GM21528 (cell line): ENCODE measurements around the gene WNK2.

Experiments used
- ATAC-seq: cut with Tn5 transposase; IDR thresholded peaks from one replicate; pipeline ENCODE4 v1.9.1; 2021; ENCODE audit warnings: mild to moderate bottlenecking, moderate library complexity; ENCODE audit not compliant: unreplicated experiment, low FRiP score

Gene WNK2

DNA sequence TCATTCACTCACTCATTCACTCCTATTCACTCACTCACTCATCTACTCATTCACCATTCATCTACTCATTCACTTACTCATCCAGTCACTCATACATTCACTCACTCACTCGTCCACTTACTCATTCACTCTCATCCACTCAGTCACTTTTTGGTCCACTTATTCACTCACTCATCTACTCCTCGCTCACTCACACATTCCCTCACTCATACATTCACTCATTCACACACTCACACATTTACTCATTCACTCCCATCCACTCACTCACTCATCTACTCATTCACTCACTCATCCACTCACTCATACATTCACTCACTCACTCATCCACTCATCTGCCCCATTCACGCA lies 27.7 kb downstream of the WNK2 start:
- ATAC-seq: no peak

DNA sequence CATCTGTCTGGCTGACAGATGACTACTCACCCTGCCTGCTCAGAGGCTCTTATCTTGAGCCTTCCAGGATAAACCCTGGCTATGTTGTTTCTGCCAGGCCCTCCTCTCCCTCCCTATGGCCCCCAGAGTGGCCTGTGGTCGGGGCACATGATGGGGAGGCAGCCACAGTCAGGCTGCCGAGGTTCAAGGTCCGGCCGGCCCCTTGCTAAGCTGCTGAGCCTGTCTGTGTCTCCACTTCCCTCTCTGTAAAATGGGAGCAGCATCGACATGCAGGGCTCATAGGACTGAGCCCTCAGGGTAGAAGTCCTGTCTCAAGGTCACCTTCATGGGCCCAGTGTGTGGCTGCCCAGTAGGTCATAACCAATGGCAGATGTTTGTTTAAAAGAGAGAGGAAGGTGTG lies 28.5 kb downstream of the WNK2 start:
- ATAC-seq: no peak

DNA sequence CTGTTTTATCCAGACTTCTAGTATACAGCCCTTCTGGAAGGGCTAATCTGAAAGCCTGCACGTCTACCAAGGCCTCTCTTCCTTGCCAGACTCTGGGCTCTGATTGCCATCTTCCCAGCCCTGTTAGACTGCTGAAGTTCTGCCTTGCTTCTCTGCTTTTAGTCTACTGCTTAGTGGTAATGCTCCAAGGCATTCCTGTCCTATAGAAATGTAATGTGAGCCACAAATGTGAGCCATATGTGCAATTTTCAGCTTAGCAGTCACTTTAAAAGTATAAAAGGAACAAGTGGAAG lies 32.1 kb downstream of the WNK2 start:
- no peak for ATAC-seq

DNA sequence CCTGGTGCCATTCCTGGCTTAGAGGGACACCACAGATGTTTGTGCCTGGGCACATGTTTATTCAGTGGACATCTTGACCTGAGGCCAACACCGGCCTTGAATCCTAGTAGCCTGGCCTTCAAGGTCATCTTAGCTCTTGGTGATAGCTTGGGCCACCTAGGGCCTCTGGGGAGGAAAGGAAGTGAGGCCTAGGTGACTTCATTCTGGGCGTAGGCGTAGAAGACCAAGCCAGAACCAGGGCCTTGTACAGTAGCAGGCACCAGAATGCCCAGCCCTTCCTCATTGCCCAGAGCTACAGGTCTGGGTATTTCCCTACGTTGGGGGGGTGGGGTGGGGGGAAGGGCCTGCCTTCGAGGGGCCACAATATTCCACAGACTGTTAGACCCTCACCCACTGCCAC lies 33.8 kb downstream of the WNK2 start:
- ATAC-seq: no peak

DNA sequence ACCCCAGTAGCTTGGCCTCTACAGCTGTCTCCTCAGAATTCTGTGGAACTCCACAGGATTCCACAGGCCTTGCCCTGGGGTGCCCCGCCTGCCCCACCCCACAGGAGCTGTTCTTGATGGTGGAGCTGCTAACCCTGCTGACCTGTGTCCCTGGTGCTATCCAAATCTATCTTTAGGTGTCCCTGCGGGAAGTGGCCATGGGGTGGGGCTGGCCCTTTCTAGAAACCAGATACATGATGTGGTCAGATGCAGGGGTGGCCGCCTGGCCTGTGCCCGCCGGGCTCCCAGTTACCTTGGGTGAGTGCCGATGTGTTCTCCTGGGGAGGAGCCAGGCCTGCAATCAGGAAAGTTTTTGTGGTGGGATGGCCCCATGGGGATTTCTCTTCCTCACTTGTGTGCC lies 34.2 kb downstream of the WNK2 start:
- ATAC-seq: no peak

DNA sequence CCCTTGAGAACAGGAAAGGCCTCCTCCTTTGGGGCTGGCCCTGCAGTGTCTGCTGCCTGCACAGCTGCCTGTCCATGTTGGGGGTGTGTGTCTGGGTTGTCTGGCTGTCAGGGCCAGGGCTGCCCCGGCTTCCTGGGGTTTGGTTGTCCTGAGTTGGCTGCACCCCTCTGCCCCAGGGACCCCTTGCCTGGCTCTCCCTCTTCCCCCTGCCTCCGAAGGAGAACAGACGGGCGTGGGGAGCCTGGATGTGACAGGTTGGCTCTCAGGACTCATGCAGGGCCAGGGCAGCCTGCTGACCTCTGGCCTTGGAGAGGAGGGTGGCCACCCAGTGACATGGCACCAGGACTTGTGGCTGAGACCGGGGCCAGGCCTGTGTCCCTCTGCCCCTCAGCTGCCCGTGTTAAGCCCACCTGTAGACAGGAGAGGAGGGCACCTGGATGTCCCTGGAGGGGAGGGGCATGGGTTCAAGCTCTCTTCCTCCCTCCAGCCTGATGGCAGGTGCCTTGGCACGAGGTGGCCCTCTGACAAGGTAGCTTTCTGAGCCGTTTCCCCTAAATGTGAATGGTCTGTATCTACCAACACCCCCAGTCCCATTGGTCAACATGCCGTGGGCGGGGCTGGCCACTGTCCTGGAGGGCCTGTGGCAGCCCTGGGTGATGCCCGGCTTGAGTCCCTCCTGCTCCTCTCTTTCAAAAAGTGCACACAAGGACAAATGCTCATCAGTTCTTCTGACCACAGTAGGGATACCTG lies 34.9 kb downstream of the WNK2 start:
- no peak for ATAC-seq

DNA sequence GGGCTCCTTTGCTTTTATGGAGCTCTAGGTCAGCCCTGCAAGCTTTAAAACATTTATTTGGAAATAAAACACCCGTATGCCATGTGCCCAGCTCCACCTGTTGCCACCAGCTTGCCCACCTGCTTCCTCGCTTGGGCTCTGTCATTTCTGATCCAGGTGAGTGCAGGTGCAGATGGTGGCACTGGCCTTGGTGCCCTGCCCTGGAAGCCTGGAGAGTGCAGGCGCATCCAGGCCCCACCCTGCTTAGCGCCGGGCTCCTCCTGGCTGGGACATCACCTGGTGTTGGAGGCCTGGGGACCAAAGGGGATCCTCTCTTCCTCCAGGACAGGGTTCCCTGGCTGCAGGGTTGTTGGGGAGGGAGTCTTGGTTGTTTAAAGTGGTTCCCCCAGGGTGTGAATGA lies 35.8 kb downstream of the WNK2 start:
- no peak for ATAC-seq

DNA sequence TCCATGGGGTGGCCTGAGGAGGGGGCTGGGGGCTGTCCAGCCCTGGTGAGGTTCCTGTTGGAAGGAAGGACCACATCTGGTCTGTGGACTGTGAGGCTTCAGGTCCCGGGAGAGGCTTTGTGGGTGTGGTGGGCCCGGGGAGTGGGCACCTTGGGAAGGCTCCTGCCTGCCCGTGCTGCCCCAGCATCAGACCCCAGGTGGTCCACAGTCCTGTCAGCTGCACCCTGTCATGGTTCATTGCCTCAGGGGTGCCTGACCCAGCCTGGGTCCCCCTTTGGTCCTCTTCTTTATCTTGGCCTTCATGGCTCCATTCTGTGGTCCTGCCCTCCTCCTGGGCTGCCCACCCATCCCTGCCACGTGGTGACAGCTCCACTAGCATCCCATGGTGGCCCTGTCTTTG lies 36.7 kb downstream of the WNK2 start:
- ATAC-seq: no peak

DNA sequence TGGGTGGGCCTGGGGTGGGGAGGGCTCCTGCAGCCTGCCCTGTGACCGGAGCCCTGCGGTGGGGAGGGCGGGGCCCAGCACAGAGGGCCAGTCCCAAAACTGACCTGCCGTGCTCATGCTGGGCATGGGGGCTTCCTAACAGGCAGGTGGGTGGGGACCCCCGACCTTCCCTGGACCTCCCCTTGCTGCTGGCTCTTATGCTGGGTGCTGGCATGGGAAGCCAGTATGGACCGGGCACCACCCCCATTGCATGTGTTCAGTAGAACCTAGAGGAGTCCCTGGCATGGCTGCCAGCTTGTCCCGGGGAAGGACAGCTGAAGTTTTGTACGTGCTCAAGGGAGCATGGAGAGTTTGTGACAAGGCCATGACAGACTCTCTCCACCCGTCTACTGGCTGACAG lies 37.1 kb downstream of the WNK2 start:
- ATAC-seq: no peak

DNA sequence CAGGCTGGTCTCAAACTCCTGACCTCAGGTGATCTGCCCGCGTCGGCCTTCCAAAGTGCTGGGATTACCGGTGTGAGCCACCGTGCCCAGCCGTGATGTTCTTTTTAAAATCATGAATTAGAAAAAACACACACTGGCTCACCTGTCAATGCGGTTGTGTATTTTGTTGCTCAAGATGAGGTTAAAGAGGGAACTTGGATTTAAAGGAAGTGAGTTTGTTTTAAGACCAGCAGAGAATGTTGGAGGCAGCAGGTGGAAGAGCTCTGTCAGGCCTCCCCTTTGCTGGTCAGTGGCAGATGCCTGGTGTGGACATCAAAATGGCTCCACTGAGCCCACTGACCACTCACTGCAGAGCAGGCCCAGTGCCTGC lies 38.9 kb downstream of the WNK2 start:
- ATAC-seq: no peak

DNA sequence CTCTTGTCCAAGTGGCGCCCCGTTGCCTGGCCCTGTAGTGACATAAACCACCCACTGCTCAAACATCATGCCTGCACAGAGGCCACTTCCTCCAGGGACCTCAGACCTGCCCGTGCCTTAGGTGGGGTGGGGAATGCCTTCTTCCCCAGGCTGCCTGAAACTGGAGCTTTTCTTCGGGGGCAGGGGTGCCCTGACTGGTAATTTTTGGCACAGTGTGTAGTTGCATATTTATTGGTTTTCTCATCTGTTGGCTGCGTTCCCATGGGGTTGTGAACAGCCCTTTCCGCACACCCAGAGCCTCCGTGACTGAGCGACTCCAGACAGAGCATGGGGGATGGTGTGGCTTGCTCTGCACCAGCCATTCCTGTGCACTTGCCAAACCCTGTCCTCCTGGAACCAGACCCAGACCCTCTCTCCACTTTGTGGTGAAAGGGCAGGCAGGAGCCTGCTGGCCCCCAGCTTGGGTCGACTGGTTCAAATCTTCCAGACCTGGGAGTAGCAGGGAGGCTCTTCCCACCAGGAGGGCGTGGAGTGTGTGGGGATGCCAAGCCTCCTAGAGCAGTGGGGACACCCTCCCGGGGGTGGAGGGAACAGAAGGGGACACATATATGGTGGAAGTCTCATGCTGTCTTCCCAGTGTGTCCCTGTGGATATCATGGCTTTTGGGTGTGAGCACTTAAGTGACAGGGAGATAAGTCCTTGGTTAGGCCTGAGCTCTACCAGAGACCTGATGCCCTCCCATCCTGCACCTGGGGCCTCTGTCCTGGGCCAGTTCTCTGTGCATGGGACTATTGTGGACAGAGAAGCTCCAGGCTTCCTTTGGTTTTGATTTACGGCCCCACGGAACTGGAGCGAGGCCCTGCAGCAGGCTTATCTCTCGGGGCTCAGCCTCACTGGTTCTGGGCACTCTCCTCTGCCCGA lies 39.6 kb downstream of the WNK2 start:
- ATAC-seq: no peak

DNA sequence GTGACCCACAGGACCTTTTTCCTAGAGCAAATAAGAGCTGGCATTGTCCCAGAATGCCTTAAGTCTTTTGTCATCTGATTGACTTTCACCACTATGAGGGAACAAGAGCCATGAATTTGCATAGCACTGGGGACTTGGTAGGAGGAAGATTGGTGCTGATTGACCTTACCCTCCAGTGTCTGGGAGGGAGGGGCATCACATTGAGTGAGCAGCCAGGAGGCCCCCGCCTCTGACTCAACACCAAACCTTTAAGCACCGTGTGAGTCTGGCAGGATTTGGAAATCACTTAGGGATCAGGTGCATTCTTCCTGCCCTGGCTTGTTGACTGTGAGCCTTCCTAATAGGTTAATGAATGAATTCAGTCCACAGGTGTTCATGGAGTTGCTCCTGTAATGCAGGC lies 40.7 kb downstream of the WNK2 start:
- no peak for ATAC-seq

DNA sequence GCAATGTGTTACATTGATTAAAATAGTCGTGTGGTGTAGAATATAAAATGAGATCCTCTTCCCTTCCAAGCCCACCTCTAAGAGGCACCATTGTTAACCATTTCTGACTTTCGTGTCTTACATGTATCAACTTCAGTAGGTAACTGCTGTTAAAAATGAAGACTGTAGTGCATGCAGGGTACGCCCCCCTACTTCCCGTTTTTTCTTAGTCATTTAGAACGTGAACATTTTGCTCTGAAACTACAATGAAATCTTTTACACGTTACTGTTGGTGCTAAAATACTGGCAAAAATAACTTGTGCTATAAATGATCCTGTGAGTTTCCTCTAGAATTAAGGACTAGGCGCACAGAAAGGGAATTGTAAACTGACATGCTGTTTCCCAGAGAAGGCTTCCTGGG lies 41.5 kb downstream of the WNK2 start:
- ATAC-seq: no peak

DNA sequence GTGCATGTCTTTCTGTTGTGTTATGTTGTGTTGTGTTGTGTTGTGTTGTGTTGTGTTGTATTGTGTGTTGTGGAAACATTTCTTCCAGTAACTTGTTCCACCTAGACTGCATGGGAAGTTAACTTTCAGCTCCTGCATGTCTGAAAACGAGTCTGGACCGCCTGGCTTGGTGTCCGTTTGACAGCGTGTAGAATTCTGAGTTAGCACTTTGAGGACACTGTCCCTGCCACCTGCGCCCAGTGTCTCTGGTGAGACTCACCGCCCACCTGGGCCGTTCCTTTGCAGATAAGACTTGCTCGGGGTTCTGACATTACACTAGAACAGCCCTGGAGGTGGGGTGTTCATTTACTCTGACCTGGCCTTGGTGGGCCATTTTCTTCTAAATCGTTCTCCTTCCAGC lies 42.0 kb downstream of the WNK2 start:
- ATAC-seq: no peak

DNA sequence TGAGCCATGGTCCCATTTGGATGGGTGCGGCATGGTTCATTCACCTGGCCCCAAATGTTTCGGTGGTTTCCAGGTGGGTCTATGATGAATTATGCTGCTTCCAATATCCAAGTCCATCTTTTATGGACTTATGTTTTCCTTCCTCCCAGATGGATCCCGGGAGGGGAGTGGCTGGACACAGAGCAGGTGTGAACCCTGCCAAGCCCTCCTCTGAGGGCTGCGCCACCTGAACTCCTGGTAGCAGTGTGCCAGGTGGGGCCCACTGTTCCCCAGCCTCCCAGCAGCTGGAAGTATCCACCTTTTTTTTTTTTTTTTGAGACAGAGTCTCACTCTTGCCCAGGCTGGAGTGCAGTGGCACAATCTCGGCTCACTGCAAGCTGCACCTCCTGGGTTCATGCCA lies 42.9 kb downstream of the WNK2 start:
- ATAC-seq: no peak

DNA sequence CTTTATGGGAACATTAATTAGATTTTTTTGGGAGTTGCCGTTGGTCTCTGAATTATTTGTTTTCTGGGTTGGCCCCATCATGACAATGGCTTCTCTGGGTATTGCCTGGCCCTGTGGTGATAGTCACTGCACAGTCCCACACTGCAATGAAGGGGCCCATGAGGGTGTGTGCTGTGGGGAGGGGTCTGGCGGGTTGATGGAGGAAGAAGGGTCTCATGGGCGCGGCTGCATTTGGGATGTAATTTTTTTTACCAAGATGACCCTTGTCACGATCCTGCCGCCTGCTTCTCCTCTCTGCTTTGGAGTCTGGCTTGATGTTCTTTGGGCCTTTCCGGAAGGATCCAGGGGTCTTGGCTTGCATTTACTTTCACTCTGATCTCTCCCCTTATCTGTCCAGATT lies 44.1 kb downstream of the WNK2 start:
- ATAC-seq: no peak

DNA sequence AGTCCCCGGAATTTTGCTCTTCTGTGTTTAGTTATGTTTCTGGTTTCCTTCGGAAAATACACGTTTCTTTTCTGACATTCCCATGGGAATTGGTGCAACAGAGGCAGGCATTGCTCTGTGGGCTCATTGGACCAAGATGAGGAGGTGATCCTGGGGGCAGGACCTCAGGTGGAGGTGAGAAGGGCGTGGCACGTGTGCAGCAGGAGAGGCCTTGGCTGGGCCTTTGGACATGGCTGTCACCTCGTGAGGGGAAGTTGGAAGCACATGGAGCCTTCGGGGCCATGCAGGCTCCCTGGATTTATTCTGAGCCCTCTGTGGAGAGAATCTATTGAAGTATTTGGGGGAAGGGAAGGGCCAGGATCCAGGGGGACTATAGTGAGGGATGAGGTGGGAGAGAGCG lies 44.5 kb downstream of the WNK2 start:
- ATAC-seq: no peak

DNA sequence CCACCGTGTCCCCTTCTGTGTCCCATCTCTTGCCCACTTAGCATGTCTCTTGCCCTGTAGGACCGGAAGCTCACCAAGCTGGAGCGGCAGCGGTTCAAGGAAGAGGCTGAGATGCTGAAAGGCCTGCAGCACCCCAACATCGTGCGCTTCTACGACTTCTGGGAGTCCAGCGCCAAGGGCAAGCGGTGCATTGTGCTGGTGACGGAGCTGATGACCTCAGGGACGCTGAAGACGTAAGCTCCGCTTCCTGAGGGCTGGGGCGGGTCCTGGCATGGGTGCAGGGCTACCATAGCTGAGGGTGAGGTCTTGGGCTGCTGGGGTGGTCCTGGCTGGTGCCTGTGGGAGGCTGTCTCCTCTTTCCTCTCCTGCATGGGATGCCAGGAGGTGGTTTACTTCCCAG lies 45.7 kb downstream of the WNK2 start:
- ATAC-seq: no peak

DNA sequence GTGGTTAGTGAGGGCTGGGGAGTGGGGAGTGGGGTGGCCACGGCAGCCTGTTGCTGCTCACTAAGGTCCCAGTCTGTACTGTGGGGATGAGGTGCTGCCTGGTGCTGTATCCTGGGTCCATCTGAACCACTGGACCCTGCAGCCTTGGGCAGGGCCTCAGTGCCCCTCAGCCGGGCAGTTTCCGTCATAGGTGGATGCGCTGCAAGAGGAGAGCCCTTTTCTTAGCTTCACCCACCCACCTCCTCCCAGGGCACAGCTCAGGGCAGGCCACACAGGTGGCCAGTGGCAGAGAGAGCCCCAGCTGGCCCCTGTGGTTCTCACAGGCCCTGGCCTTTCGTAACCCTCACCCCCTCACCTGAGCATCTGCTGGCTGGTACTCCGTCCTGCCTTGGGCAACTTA lies 46.2 kb downstream of the WNK2 start:
- ATAC-seq: no peak

DNA sequence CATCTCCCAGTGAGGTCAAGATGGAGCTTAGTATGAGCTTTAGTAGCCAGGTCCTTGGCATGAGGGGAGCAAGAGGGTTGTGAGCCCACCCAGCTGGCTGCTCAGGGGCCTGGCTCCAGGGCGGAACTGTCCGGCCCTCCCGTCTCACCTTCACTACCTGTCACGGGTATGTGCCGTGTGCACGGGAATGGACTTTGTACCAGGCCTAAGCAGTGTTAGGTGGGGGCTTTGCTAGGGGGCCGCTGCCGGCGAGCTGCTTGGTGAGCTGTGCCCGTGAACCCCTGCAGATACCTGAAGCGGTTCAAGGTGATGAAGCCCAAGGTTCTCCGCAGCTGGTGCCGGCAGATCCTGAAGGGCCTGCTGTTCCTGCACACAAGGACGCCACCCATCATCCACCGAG lies 46.7 kb downstream of the WNK2 start:
- no peak for ATAC-seq

DNA sequence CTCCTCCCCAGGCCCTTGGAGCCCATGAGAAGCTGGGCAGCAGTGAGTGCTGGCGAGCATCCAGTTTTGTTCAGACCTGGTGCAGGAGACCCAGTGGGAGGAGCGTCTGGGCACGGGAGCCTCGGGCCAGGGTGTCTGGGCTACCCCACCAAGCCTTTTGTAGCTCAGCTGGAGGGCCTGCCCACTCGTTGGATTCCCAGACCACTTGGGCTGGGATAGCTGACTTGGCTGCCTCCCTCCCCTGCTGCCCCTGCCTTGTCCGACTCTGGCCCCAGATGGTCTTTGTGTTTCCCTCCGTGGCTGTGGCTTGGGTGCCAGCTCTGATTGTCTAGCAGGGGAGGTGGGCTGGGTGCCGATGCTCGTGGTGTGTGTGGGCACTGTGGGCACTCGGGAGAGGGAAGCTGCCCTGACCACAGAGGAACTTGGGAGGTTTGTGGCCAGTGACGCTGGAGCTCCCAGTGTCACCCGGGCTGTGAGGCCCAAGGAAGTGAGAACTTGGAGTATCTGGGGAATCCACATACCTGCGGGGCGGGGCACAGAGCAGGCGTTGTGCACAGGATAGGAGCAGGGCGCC lies 47.3 kb downstream of the WNK2 start:
- ATAC-seq: no peak

DNA sequence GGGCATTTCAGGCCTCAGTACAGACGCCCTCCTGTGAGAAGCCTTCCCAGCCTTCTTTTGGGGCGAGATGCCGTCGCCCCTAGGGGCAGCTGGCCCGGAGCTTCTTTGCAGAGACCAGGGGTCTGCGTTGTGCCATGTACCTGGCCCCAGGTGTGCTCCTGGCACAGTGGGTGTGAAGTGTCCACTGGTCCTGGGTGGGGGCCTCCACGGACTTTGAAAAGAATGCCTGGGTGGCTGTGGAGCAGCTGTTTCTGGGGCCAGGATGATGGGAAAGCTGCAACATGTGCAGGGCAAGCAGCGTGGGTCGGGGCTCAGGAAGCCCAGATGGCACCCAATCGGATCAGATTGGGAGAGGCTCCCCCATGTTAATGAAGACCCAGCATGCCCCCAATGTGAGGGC lies 47.8 kb downstream of the WNK2 start:
- ATAC-seq: no peak
